CD4-positive, alpha-beta T cell treated with Interleukin-17A for 4 hours (primary cell): ENCODE data around the gene GSTP1.
A peak's percentile ranks its signal among the peaks of the same experiment; 100 is the strongest.
"Not testable (repeated sequence)": the region's sequence is repeated elsewhere in the genome, so short reads cannot be mapped to it uniquely, and the experiment has no call there.

ENCODE experiments used
- DNase-seq: peaks from one replicate; pipeline ENCODE4 v3.0.0-alpha.2; 2020; ENCODE audit warnings: mixed read lengths

The GSTP1 gene

GRCh38 chr11:67616431-67617242, 33.0 kb downstream of the GSTP1 start:
- DNase-seq: no peak

- no peak for DNase-seq
Measured at GRCh38 chr11:67617243-67617953, 33.8 kb downstream of the GSTP1 start.

GRCh38 chr11:67618901-67619659, 35.5 kb downstream of the GSTP1 start:
- not testable (repeated sequence) for DNase-seq

GRCh38 chr11:67619683-67620618, 36.3 kb downstream of the GSTP1 start:
- not testable (repeated sequence) for DNase-seq

GRCh38 chr11:67620621-67621020, 37.0 kb downstream of the GSTP1 start:
- DNase-seq: not testable (repeated sequence)

- DNase-seq: not testable (repeated sequence)
Measured at GRCh38 chr11:67621928-67622327, 38.3 kb downstream of the GSTP1 start.

- not testable (repeated sequence) for DNase-seq
Measured at GRCh38 chr11:67622905-67623304, 39.3 kb downstream of the GSTP1 start.

GRCh38 chr11:67623795-67624194, 40.2 kb downstream of the GSTP1 start:
- DNase-seq: not testable (repeated sequence)

- DNase-seq: not testable (repeated sequence)
Measured at GRCh38 chr11:67626131-67626833, 42.7 kb downstream of the GSTP1 start.

- no peak for DNase-seq
Measured at GRCh38 chr11:67626970-67627369, 43.4 kb downstream of the GSTP1 start.

- DNase-seq: no peak
Measured at GRCh38 chr11:67627441-67627811, 43.8 kb downstream of the GSTP1 start.

GRCh38 chr11:67627812-67628624, 44.4 kb downstream of the GSTP1 start:
- no peak for DNase-seq

- DNase-seq: no peak
Measured at GRCh38 chr11:67628710-67629385, 45.2 kb downstream of the GSTP1 start.

GRCh38 chr11:67629386-67630227, 46.0 kb downstream of the GSTP1 start, which contains the start of gene NUDT8:
Gene NUDT8, minus strand, starts transcription at chr11:67629937. Its CDS starts 26 bp downstream, at chr11:67629911.
- peak; percentile 91 for DNase-seq

- peak; percentile 100 for DNase-seq
Measured at GRCh38 chr11:67630228-67630942, 46.8 kb downstream of the GSTP1 start.

GRCh38 chr11:67630943-67631331, 47.3 kb downstream of the GSTP1 start:
- DNase-seq: no peak

- no peak for DNase-seq
Measured at GRCh38 chr11:67631411-67631810, 47.8 kb downstream of the GSTP1 start.

- no peak for DNase-seq
Measured at GRCh38 chr11:67631853-67632174, 48.2 kb downstream of the GSTP1 start.
